Neural progenitor cell (in vitro differentiated cells): ENCODE results near the gene BCAS3. TPM values are rescaled to one million over a fixed set of nuclear protein-coding genes. Genes with fewer than 3 reads are reported as not detected.

Experiments used
- DNase-seq: peaks from one replicate; pipeline ENCODE4 v3.0.0-alpha.2; 2016; ENCODE audit warnings: low spot score
- H2AFZ ChIP-seq: fragments of 200-600 bp; sonication (generic); replicated peaks from 2 replicates; pipeline ENCODE4 v1.6.1; 2016; ENCODE audit warnings: antibody characterized with exemption
- H3F3A ChIP-seq: fragments of 200-600 bp; sonication (generic); 2 replicates; pipeline ENCODE4 v1.6.1; 2016; ENCODE audit warnings: antibody characterized with exemption, low read depth
- H3K27ac ChIP-seq: fragments of 200-600 bp; sonication (generic); 2 replicates; pipeline ENCODE4 v1.5.1; 2016; ENCODE audit warnings: mild to moderate bottlenecking
- H3K27me3 ChIP-seq: fragments of 200-600 bp; sonication (generic); 2 replicates; pipeline ENCODE4 v1.6.1; 2016; ENCODE audit warnings: mild to moderate bottlenecking, moderate library complexity
- H3K36me3 ChIP-seq: fragments of 200-600 bp; sonication (generic); 2 replicates; pipeline ENCODE4 v1.5.1; 2016
- H3K4me1 ChIP-seq: fragments of 200-600 bp; sonication (generic); 2 replicates; pipeline ENCODE4 v1.6.1; 2016; ENCODE audit warnings: mixed run types
- H3K4me2 ChIP-seq: fragments of 200-600 bp; sonication (generic); 2 replicates; pipeline ENCODE4 v1.6.1; 2016
- H3K4me3 ChIP-seq: fragments of 200-600 bp; sonication (generic); 2 replicates; pipeline ENCODE4 v1.5.1; 2016
- H3K79me2 ChIP-seq: fragments of 200-600 bp; sonication (generic); 2 replicates; pipeline ENCODE4 v1.6.1; 2016; ENCODE audit warnings: low read depth
- H3K9ac ChIP-seq: fragments of 200-600 bp; sonication (generic); 2 replicates; pipeline ENCODE4 v1.6.1; 2016
- H3K9me3 ChIP-seq: fragments of 200-600 bp; sonication (generic); 2 replicates; pipeline ENCODE4 v1.5.1; 2016; ENCODE audit warnings: low read depth
- H4K20me1 ChIP-seq: fragments of 200-600 bp; sonication (generic); 2 replicates; pipeline ENCODE4 v1.6.1; 2016; ENCODE audit warnings: low read depth
- H3K27ac Mint-ChIP-seq: 3 replicates; pipeline ENCODE4 v1.8.0; 2021; ENCODE audit warnings: mixed read lengths
- H3K27me3 Mint-ChIP-seq: 2 replicates; pipeline ENCODE4 v1.8.0; 2022; ENCODE audit warnings: low read depth, mild to moderate bottlenecking, inconsistent platforms, moderate library complexity, mixed read lengths; ENCODE audit not compliant: insufficient read depth
- H3K36me3 Mint-ChIP-seq: 3 replicates; pipeline ENCODE4 v1.8.0; 2021; ENCODE audit warnings: mixed read lengths
- H3K4me1 Mint-ChIP-seq: 3 replicates; pipeline ENCODE4 v1.8.0; 2021; ENCODE audit warnings: mixed read lengths
- H3K4me3 Mint-ChIP-seq: 3 replicates; pipeline ENCODE4 v1.8.0; 2021; ENCODE audit warnings: mild to moderate bottlenecking, moderate library complexity, mixed read lengths
- H3K9me3 Mint-ChIP-seq: 3 replicates; pipeline ENCODE4 v1.8.0; 2020; ENCODE audit warnings: mixed read lengths
- CTCF ChIP-seq: fragments of 200-600 bp; sonication (generic); IDR thresholded peaks from 2 replicates; pipeline ENCODE4 v1.5.1; 2017; ENCODE audit warnings: antibody characterized with exemption, mild to moderate bottlenecking
- EZH2 ChIP-seq: fragments of 200-600 bp; sonication (generic); IDR thresholded peaks from 2 replicates; pipeline ENCODE4 v1.6.1; 2017; ENCODE audit warnings: antibody characterized with exemption, mild to moderate bottlenecking, moderate library complexity
- EZH2phosphoT487 ChIP-seq: fragments of 200-600 bp; sonication (generic); IDR thresholded peaks from 2 replicates; pipeline ENCODE4 v1.6.1; 2017; ENCODE audit warnings: antibody characterized with exemption
- total RNA-seq: library from RNA; depleted of rRNA; stranded (reverse); fragments of >200 nt; gene quantifications from 2 replicates; pipeline ENCODE4 v1.2.3, GENCODE V29; 2015; ENCODE audit warnings: low replicate concordance

BCAS3 gene
- total RNA-seq, 1 donor from 2014 or later = 60.9 TPM

GRCh38 chr17:61392679-61393078 is 715.0 kb downstream of the BCAS3 start:
- H3K4me3 Mint-ChIP-seq = no peak overlapping the region
- H3K27ac ChIP-seq = no peak overlapping the region

GRCh38 chr17:61393550-61393903 is 715.9 kb downstream of the BCAS3 start:
- H3K27me3 Mint-ChIP-seq = peaks cover 43% of the 10 kb centered on the region

More at GRCh38 chr17:61392679-61393078, 715.0 kb downstream of the BCAS3 start:
- Mint-ChIP-seq H3K4me1 (peaks cover 7% of the 10 kb centered on the region), H3K36me3 (peaks cover 2% of the 10 kb centered on the region), H3K27me3 (peaks cover 34% of the 10 kb centered on the region), H3K9me3 (no peaks in the 10 kb centered on the region), H3K27ac (no peak overlapping the region)
- H3K9ac ChIP-seq = no peak overlapping the region
- DNase-seq = no peak
- peaks cover 32% of the 10 kb centered on the region for H4K20me1 ChIP-seq
- H3K79me2 ChIP-seq = no peaks in the 10 kb centered on the region
- no peak overlapping the region for H2AFZ ChIP-seq
- H3K36me3 ChIP-seq = no peaks in the 10 kb centered on the region
- peaks cover 26% of the 10 kb centered on the region for H3F3A ChIP-seq
- no peaks in the 10 kb centered on the region for H3K9me3 ChIP-seq
- TF ChIP-seq CTCF = no peak
- no peak for TF ChIP-seq EZH2phosphoT487
- TF ChIP-seq EZH2 = no peak
- H3K4me3 ChIP-seq = no peak overlapping the region
- peaks cover 19% of the 10 kb centered on the region for H3K4me1 ChIP-seq
- peaks cover 59% of the 10 kb centered on the region for H3K27me3 ChIP-seq
- no peak overlapping the region for H3K4me2 ChIP-seq

GRCh38 chr17:61393904-61394629 is 716.4 kb downstream of the BCAS3 start:
- no peaks in the 10 kb centered on the region for H3K79me2 ChIP-seq

More at GRCh38 chr17:61393550-61393903, 715.9 kb downstream of the BCAS3 start:
- H3K4me3 ChIP-seq = no peak overlapping the region
- H3K4me2 ChIP-seq = no peak overlapping the region
- no peak for DNase-seq
- Mint-ChIP-seq H3K27ac (no peak overlapping the region), H3K4me3 (no peak overlapping the region), H3K4me1 (peaks cover 16% of the 10 kb centered on the region), H3K9me3 (peaks cover 2% of the 10 kb centered on the region), H3K36me3 (peaks cover 2% of the 10 kb centered on the region)
- peaks cover 41% of the 10 kb centered on the region for H4K20me1 ChIP-seq
- H2AFZ ChIP-seq = no peak overlapping the region
- H3K79me2 ChIP-seq = no peaks in the 10 kb centered on the region
- H3K4me1 ChIP-seq = peaks cover 19% of the 10 kb centered on the region
- H3K9ac ChIP-seq = no peak overlapping the region
- TF ChIP-seq EZH2 = no peak
- TF ChIP-seq CTCF = peak; percentile 28
- peaks cover 34% of the 10 kb centered on the region for H3F3A ChIP-seq
- H3K27ac ChIP-seq = no peak overlapping the region
- H3K36me3 ChIP-seq = no peaks in the 10 kb centered on the region
- no peaks in the 10 kb centered on the region for H3K9me3 ChIP-seq
- H3K27me3 ChIP-seq = peaks cover 67% of the 10 kb centered on the region

More at GRCh38 chr17:61393904-61394629, 716.4 kb downstream of the BCAS3 start:
- H3F3A ChIP-seq = peaks cover 34% of the 10 kb centered on the region
- DNase-seq = peak; percentile 28
- H3K4me1 Mint-ChIP-seq = peaks cover 18% of the 10 kb centered on the region
- H2AFZ ChIP-seq = no peak overlapping the region
- H3K27me3 Mint-ChIP-seq = peaks cover 45% of the 10 kb centered on the region
- H3K4me1 ChIP-seq = peaks cover 22% of the 10 kb centered on the region
- no peak overlapping the region for H3K4me2 ChIP-seq
- H3K9me3 Mint-ChIP-seq = peaks cover 2% of the 10 kb centered on the region
- no peaks in the 10 kb centered on the region for H3K9me3 ChIP-seq
- H4K20me1 ChIP-seq = peaks cover 46% of the 10 kb centered on the region
- no peaks in the 10 kb centered on the region for H3K36me3 ChIP-seq
- no peak overlapping the region for H3K9ac ChIP-seq
- no peak overlapping the region for H3K27ac Mint-ChIP-seq
- H3K27ac ChIP-seq = no peak overlapping the region
- peaks cover 2% of the 10 kb centered on the region for H3K36me3 Mint-ChIP-seq
- no peak overlapping the region for H3K4me3 ChIP-seq
- no peak overlapping the region for H3K4me3 Mint-ChIP-seq
- peaks cover 73% of the 10 kb centered on the region for H3K27me3 ChIP-seq
- TF ChIP-seq EZH2 = no peak
- no peak for TF ChIP-seq EZH2phosphoT487
- no peak for TF ChIP-seq CTCF
